ENCODE results near the gene RAPGEF5.

Gene RAPGEF5

GRCh38 chr7:22302193-22302592, 54.8 kb downstream of the RAPGEF5 start:
- no peak for DNase-seq

- DNase-seq, result no peak
These were observed 55.2 kb downstream of the RAPGEF5 start for GRCh38 chr7:22301790-22302189.

- no peak for DNase-seq
These were observed 56.1 kb downstream of the RAPGEF5 start for GRCh38 chr7:22300839-22301238.

- DNase-seq, result no peak
These were observed 60.0 kb downstream of the RAPGEF5 start for GRCh38 chr7:22296916-22297315.

- no peak for DNase-seq
These were observed 60.7 kb downstream of the RAPGEF5 start for GRCh38 chr7:22296265-22296566.

GRCh38 chr7:22295402-22296264, 61.3 kb downstream of the RAPGEF5 start:
- no peak for DNase-seq

- no peak for DNase-seq
These were observed 64.4 kb downstream of the RAPGEF5 start for GRCh38 chr7:22292531-22292930.

GRCh38 chr7:22291977-22292376, 65.0 kb downstream of the RAPGEF5 start:
- DNase-seq, result no peak

- no peak for DNase-seq
These were observed 68.8 kb downstream of the RAPGEF5 start for GRCh38 chr7:22288202-22288601.

- DNase-seq, result no peak
These were observed 69.5 kb downstream of the RAPGEF5 start for GRCh38 chr7:22287412-22287811.

GRCh38 chr7:22286436-22286835, 70.5 kb downstream of the RAPGEF5 start:
- DNase-seq, result no peak

GRCh38 chr7:22281481-22281880, 75.5 kb downstream of the RAPGEF5 start:
- DNase-seq, result no peak

GRCh38 chr7:22280031-22280430, 76.9 kb downstream of the RAPGEF5 start:
- DNase-seq, result no peak

GRCh38 chr7:22278660-22279059, 78.3 kb downstream of the RAPGEF5 start:
- no peak for DNase-seq

GRCh38 chr7:22277375-22277774, 79.6 kb downstream of the RAPGEF5 start:
- no peak for DNase-seq

- DNase-seq, result no peak
These were observed 81.3 kb downstream of the RAPGEF5 start for GRCh38 chr7:22275661-22276060.

- DNase-seq, result no peak
These were observed 85.6 kb downstream of the RAPGEF5 start for GRCh38 chr7:22271311-22271710.

- no peak for DNase-seq
These were observed 86.6 kb downstream of the RAPGEF5 start for GRCh38 chr7:22270371-22270770.

GRCh38 chr7:22269963-22270362, 87.0 kb downstream of the RAPGEF5 start:
- DNase-seq, result no peak

- peak; percentile 27 for DNase-seq
These were observed 88.0 kb downstream of the RAPGEF5 start for GRCh38 chr7:22268884-22269421.

GRCh38 chr7:22267930-22268615, 88.9 kb downstream of the RAPGEF5 start:
- peak; percentile 21 for DNase-seq

GRCh38 chr7:22262538-22262937, 94.4 kb downstream of the RAPGEF5 start:
- no peak for DNase-seq

GRCh38 chr7:22256541-22257096, 100.3 kb downstream of the RAPGEF5 start:
- DNase-seq, result no peak

- DNase-seq, result no peak
These were observed 101.1 kb downstream of the RAPGEF5 start for GRCh38 chr7:22255834-22256233.
